Duodenal mucosa (tissue), 2 donors: ENCODE data around the gene CLDN19.

Experiments
- H3K27ac ChIP-seq: one replicate; pipeline ENCODE4 v1.7.0; 2013; ENCODE audit warnings: low read depth, low read length
- H3K27me3 ChIP-seq, 2 donors: one replicate each; pipeline ENCODE4 v1.7.0; 2013; ENCODE audit warnings: low read length in 2 of 2, control low read depth in 1 of 2; ENCODE audit not compliant: insufficient read depth in 2 of 2, control insufficient read depth in 1 of 2
- H3K36me3 ChIP-seq, 2 donors: one replicate each; pipeline ENCODE4 v1.7.0; 2013; ENCODE audit warnings: low read length in 2 of 2, control low read depth in 1 of 2; ENCODE audit not compliant: insufficient read depth in 2 of 2, control insufficient read depth in 1 of 2
- H3K4me1 ChIP-seq, 2 donors: one replicate each; pipeline ENCODE4 v1.7.0; 2013; ENCODE audit warnings: low read length in 2 of 2, control low read depth in 1 of 2; ENCODE audit not compliant: insufficient read depth in 2 of 2, control insufficient read depth in 1 of 2
- H3K4me3 ChIP-seq, 2 donors: one replicate each; pipeline ENCODE4 v1.7.0; 2013; ENCODE audit warnings: low read length in 2 of 2, low read depth in 1 of 2
- H3K9ac ChIP-seq, 2 donors: one replicate each; pipeline ENCODE4 v1.7.0; 2013; ENCODE audit warnings: low read length in 2 of 2, low read depth in 1 of 2
- H3K9me3 ChIP-seq, 2 donors: one replicate each; pipeline ENCODE4 v1.7.0; 2013; ENCODE audit warnings: low read length in 2 of 2, control low read depth in 1 of 2; ENCODE audit not compliant: control insufficient read depth in 1 of 2

CLDN19 gene

GRCh38 chr1:42739753-42740700, at the start of gene CLDN19:
TSS of gene CLDN19 (minus strand) at chr1:42740236. CDS start at chr1:42740063, 173 bp downstream.
- Histone ChIP-seq H3K4me1 (peaks cover 14 to 28% of the 10 kb centered on the region in 2 donors), H3K27me3 (no peaks in the 10 kb centered on the region), H3K9ac (no peak within 1 kb of the TSS), H3K9me3 (no peaks in the 10 kb centered on the region), H3K4me3 (no peak within 1 kb of the TSS), H3K36me3 (no peaks in the 10 kb centered on the region), H3K27ac (no peak within 1 kb of the TSS)

- peaks cover 0 to 8% of the 10 kb centered on the region in 2 donors for H3K4me1 ChIP-seq
- no peaks in the 10 kb centered on the region for H3K9me3 ChIP-seq
- H3K27ac ChIP-seq = no peak overlapping the region
- H3K36me3 ChIP-seq = no peaks in the 10 kb centered on the region
- no peaks in the 10 kb centered on the region for H3K27me3 ChIP-seq
- H3K9ac ChIP-seq = no peak overlapping the region
- H3K4me3 ChIP-seq = no peak overlapping the region
These were observed 48.0 kb upstream of the CLDN19 start for GRCh38 chr1:42788021-42788420.

- Histone ChIP-seq H3K4me1 (peaks cover 0 to 8% of the 10 kb centered on the region in 2 donors), H3K9me3 (no peaks in the 10 kb centered on the region), H3K9ac (no peak overlapping the region), H3K36me3 (peaks cover 4% of the 10 kb centered on the region in 2 donors), H3K4me3 (no peak overlapping the region), H3K27me3 (no peaks in the 10 kb centered on the region), H3K27ac (no peak overlapping the region)
These were observed 46.1 kb upstream of the CLDN19 start for GRCh38 chr1:42786097-42786496.

- Histone ChIP-seq H3K4me3 (peak within 1 kb of the TSS; percentile 58 to 60), H3K36me3 (peaks cover 4 to 11% of the 10 kb centered on the region in 2 donors), H3K9ac (peak within 1 kb of the TSS in 1 of 2 donors; percentile 25), H3K27ac (no peak within 1 kb of the TSS), H3K27me3 (no peaks in the 10 kb centered on the region), H3K9me3 (no peaks in the 10 kb centered on the region), H3K4me1 (peaks cover 0 to 8% of the 10 kb centered on the region in 2 donors)
These were observed 45.1 kb upstream of the CLDN19 start, which contains the start of gene TMEM269 for GRCh38 chr1:42784946-42785693. TSS of gene TMEM269 (plus strand) at chr1:42784991. CDS start at chr1:42789894, 4,903 bp downstream.

GRCh38 chr1:42784547-42784945, 44.5 kb upstream of the CLDN19 start:
- Histone ChIP-seq H3K27ac (no peak overlapping the region), H3K4me1 (peaks cover 0 to 8% of the 10 kb centered on the region in 2 donors), H3K27me3 (no peaks in the 10 kb centered on the region), H3K9ac (no peak overlapping the region), H3K36me3 (peaks cover 7 to 13% of the 10 kb centered on the region in 2 donors), H3K9me3 (no peaks in the 10 kb centered on the region), H3K4me3 (peak overlapping the region in 1 of 2 donors; percentile 58)

GRCh38 chr1:42783092-42783491, 43.1 kb upstream of the CLDN19 start:
- Histone ChIP-seq H3K4me1 (peaks cover 0 to 8% of the 10 kb centered on the region in 2 donors), H3K27ac (no peak overlapping the region), H3K9ac (no peak overlapping the region), H3K27me3 (no peaks in the 10 kb centered on the region), H3K4me3 (no peak overlapping the region), H3K36me3 (peaks cover 15 to 21% of the 10 kb centered on the region in 2 donors), H3K9me3 (no peaks in the 10 kb centered on the region)

- no peak overlapping the region for H3K27ac ChIP-seq
- H3K36me3 ChIP-seq = peaks cover 36 to 48% of the 10 kb centered on the region in 2 donors
- no peaks in the 10 kb centered on the region for H3K27me3 ChIP-seq
- H3K9ac ChIP-seq = no peak overlapping the region
- no peak overlapping the region for H3K4me3 ChIP-seq
- no peaks in the 10 kb centered on the region for H3K9me3 ChIP-seq
- peaks cover 0 to 4% of the 10 kb centered on the region in 2 donors for H3K4me1 ChIP-seq
These were observed 40.1 kb upstream of the CLDN19 start for GRCh38 chr1:42780176-42780575.

- H3K9me3 ChIP-seq = no peaks in the 10 kb centered on the region
- no peak overlapping the region for H3K27ac ChIP-seq
- no peak overlapping the region for H3K4me3 ChIP-seq
- no peaks in the 10 kb centered on the region for H3K4me1 ChIP-seq
- peaks cover 41 to 52% of the 10 kb centered on the region in 2 donors for H3K36me3 ChIP-seq
- no peaks in the 10 kb centered on the region for H3K27me3 ChIP-seq
- no peak overlapping the region for H3K9ac ChIP-seq
These were observed 39.7 kb upstream of the CLDN19 start for GRCh38 chr1:42779725-42780124.

GRCh38 chr1:42777852-42778251, 37.8 kb upstream of the CLDN19 start:
- peaks cover 44 to 66% of the 10 kb centered on the region in 2 donors for H3K36me3 ChIP-seq
- no peaks in the 10 kb centered on the region for H3K4me1 ChIP-seq
- no peaks in the 10 kb centered on the region for H3K27me3 ChIP-seq
- no peak overlapping the region for H3K9ac ChIP-seq
- H3K9me3 ChIP-seq = no peaks in the 10 kb centered on the region
- no peak overlapping the region for H3K27ac ChIP-seq
- no peak overlapping the region for H3K4me3 ChIP-seq

GRCh38 chr1:42776502-42776901, 36.5 kb upstream of the CLDN19 start:
- H3K4me1 ChIP-seq = no peaks in the 10 kb centered on the region
- peaks cover 40 to 63% of the 10 kb centered on the region in 2 donors for H3K36me3 ChIP-seq
- no peak overlapping the region for H3K27ac ChIP-seq
- no peak overlapping the region for H3K4me3 ChIP-seq
- H3K27me3 ChIP-seq = no peaks in the 10 kb centered on the region
- no peak overlapping the region for H3K9ac ChIP-seq
- no peaks in the 10 kb centered on the region for H3K9me3 ChIP-seq
